A549 (cell line): ENCODE measurements around the gene ZFP69.

Experiments
- CTCF ChIP-seq: fragments of >200 bp; sonication (Bioruptor Twin); formaldehyde crosslinking; IDR thresholded peaks from 3 replicates; pipeline ENCODE4 v1.5.1; 2016
- EHMT2 ChIP-seq: fragments of 200-600 bp; sonication (generic); IDR thresholded peaks from 2 replicates; pipeline ENCODE4 v1.6.1; 2016; ENCODE audit warnings: antibody characterized with exemption, low read depth, mild to moderate bottlenecking, moderate library complexity
- POLR2A ChIP-seq: IDR thresholded peaks from 2 replicates; pipeline ENCODE4 v1.6.1; 2012; ENCODE audit warnings: mild to moderate bottlenecking, low read length
- REST ChIP-seq: fragments of 200-600 bp; sonication (generic); IDR thresholded peaks from 2 replicates; pipeline ENCODE4 v1.6.1; 2016; ENCODE audit warnings: antibody characterized with exemption, mild to moderate bottlenecking, moderate library complexity

GRCh38 chr1:40531381-40532061, 54.4 kb downstream of the ZFP69 start, which contains the start of gene ZNF684:
- no peak for TF ChIP-seq CTCF
- TF ChIP-seq EHMT2 = no peak
- TF ChIP-seq POLR2A = peak; percentile 58
- TF ChIP-seq REST = no peak
